AML-193 (cell line): ENCODE results near the gene TPPP2.

Experiments
- DNase-seq, 2 experiments: peaks; one replicate each; lab custom pipeline; 2025; lab: John Stamatoyannopoulos, UW

Gene TPPP2

DNA sequence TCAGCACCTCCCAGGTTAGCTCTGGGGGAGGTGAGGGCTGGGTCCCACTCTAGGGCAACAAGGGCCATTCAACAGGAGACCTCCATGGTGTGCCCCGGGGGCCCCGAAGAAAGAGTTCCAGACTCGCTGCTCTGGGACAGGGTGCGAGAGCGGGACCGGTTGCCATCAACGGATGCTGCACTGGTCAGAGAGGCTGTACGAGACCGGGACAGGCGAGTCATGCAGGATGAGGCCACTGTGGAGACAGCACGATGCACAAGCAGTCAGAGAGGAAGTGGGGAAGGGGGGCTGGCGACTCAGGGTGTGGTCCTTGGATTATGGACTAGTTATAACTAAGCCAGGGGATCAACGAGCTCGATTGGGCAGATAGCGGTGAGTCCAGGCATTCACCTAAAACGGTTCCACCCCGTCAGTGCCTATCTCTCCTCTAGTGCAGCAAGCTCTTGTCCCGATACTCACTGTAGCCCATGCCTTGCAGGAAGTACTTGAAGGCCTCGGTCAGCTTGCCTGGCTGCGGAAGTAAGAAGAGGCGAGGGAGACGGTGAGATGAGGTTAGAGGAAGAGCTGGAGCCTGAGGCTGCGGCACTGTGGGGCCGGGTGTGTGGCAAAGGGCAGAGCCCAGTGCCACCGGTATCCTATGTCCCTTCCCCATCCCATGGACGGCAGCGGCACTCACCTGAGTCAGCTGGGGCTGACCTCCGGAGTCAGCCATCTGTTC is 12.3 kb upstream of the TPPP2 start:
- DNase-seq: no peak

DNA sequence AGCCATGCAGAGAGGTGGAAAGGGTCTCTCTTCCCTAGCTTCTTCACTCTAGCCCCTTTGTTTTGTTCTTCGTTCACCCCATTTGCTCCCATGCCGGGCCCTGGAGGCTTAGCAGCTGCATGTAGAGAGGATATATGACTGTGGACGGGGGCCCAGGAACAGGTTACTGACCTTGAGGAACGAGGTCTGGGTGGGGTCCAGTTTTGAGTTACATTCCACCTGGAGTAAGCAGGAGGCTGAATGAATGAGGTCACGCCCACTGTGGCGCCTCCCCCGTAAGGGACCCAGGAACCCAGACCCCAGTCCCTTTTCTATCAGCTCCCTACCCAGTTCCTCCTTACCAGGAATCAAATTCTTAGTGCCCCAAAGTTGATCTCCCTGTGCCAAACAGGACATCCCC is 11.7 kb upstream of the TPPP2 start:
- no peak for DNase-seq

DNA sequence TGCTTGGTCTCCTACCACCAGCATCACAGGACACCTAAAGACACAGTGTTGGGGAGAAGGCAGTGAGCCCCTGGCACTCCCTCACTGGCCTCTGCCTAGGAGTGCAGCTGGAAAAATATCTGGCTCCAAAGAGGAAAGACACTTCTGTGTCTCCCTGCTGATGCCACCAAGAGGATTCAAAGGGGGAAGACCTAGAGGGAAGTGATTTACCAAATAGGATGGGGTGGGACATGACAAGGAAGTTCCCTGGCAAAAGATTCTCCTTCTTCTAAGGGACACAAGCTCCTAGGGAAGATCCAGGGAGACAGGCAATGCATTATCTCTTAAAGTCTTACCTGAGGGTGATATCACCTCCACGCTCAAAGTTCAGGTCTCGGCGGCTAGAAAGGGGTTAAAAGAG is 11.2 kb upstream of the TPPP2 start:
- DNase-seq: no peak

- no peak for DNase-seq
These were observed 10.7 kb upstream of the TPPP2 start for GRCh38 chr14:21019366-21019765.

DNA sequence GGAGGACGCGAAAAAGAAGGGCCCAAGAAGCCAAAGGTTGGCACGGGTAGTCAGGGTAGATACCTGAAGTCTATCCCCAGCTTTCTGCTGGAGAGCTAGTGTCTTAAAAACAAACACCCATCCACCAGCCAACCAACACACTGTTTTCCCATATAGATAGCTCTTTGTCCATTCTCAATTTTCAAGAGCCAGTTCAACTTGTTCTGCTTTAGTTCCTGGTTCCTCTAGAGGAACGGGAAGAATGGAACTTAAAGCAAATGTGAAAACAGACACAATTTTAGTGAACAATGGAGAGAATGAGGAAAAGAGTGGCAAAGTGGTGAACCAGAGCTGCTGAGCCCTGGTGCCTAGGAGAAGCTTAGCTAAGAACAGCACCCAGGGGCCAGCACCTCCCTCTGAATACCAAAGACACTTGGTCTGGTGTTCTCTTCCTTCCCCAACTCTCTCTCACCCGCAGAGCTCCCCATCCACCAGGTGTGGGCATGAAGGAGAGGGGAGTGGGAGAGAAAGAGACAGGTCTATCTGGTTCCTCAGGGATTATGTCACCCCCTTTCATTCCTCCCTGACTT is 9.0 kb upstream of the TPPP2 start:
- no peak for DNase-seq

- no peak for DNase-seq
These were observed 7.3 kb upstream of the TPPP2 start for GRCh38 chr14:21022686-21023085.

DNA sequence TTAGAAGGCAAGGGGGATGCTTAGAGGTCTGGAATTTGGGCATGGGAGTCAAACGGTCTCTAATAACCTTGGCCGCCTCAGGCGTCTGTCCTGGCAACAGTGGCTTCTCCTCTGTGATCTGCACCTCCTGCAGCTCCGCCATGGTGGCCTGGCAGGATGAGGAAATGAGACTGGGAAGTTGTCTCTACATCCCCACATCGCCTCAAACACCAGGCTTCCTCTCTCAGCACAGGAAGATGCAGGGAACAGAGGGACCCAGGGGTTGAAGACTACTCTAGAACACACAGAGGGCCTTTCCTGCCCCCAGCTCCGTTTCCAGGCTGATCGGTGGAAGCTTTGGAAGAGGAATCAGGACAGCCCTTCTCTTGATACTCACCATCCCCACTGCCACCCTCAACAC is 6.8 kb upstream of the TPPP2 start:
- no peak for DNase-seq

GRCh38 chr14:21023817-21024584 is 6.0 kb upstream of the TPPP2 start:
- no peak for DNase-seq

DNA sequence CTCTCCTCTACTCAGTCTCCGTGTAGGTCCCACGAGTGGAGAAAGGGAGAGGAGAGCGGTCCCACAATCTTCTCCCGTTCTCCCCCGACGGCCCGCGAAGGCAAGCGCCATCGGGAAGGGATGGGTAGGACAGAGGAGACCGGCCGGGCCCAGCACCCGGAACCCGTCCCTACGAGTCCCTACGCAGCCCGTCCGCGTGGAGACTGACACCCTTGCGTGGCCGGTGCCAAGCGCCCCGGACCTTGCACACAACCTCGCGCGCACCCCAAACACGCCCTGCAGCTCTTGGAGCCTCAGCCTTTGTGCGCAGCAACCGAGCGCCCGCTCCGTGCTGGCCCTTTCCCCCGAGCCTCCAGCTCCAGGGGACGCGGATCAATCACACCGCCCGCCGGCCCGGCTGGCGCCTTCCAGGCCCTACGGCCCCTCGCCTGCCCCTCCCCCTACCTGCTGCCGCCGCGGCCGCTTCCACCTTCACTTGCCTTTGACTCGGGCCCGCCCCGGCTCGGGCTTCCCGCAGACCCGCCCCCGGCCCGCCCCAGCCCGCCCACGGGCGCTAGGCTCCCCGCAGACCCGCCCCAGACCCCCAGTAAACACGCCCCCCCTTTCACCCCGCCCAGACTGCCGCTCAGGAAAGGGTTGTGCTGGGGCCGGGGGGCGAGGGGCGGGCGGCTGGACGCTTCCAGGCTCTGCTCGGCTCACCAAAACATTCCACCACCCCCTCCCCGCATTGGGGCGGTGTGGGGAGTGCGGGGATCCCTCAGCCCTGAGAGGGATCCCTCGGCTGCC is 5.2 kb upstream of the TPPP2 start, which contains the start of gene NDRG2:
Gene NDRG2 (minus strand): TSS at position 477 of the 786 bp plus-strand sequence. CDS start 1,746 bp downstream, outside the sequence.
- DNase-seq: no peak

DNA sequence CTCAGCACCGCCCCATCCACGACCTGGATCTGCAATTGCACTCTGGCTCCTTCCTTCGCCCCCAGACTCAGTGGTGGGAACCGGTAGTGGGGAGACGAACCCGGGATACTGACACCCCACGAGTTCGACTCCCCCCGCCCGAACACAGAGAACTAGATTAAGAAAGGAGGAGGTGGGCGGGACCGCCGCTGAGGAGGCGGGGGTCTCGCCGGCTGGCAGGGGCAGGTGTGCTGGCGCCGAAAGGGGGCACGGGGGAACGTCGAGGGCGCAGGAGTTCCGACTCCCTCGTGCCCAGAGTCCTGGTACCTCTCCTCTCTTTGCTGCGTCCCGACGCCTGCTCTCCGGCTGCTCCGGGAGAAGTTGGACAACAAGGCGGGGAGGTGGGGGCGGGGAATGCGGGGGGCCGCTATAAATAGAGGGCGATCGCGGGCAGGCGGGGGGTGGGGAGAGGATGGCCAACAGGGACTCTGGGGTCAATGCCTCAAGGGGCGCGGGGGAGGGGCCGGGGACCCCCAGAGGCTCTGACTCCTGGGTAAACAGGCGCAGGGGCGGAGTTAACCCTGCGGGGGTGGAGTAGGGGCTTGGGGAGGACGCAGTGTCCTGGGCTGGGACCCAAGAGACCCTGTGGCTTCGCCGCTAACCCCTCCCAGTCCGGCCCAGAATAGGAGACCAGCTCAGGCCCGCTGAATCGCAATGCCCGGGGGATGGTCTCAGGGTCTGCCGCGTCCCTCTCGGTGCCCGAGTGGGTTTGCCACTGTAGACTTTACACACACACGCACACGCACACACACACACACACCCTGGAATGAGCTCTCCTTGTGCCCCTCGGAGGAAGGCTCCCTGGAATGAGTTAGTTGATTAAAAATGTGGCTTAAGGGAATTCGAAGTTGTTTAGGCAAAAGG is 4.4 kb upstream of the TPPP2 start:
- no peak for DNase-seq

DNA sequence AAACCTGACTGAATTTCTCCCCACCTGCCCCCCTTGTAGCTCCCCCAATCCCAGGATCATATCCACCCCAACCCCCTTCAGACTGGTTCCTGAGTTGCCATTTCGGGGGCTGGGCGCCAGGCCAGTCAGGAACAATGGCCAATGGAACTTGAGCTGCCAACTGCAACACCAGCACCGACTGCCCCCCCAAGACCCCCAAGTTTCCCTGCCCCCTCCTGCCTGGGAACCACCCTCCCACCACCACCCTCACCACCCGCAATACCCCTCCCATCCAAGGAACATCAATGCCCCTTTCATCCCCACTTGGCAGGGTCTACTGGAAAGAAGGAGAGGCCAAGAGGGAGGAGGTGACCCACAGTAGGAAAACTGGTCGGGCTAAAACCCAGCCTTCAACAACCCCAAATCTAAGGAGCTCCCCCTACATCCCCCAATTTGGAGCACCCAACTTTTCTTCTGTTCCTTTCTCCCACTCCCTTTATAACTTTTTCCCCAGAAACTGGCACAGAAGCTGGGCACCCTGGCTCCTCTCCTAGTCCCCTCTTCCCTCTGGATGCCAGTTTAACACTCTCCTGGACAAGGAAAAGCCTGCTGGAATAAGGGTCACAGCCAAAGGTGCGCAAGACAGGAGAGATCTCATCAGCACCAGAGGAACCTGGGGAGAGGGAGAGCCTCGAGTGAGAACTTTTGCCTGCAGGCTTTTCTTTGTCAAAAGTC is 3.6 kb upstream of the TPPP2 start:
- no peak for DNase-seq

DNA sequence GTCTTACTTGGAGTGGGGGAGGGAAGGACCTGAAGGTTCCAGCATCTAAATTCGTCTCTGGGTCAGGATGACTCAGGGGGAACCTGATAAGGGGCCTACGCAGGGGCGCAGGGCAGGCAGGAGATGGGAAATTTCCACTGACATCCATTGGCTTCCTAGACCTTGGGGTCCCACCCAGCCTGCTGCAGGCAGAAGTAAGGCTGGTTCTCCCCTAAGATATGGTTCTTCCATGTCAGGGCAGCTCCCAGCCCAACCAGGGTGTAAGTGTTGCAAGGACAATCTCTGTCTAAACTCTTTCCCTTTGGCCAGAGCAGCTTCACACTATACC is 3.1 kb upstream of the TPPP2 start:
- no peak for DNase-seq

- DNase-seq: no peak
These were observed 514 bp downstream of the TPPP2 start for GRCh38 chr14:21030531-21030930.

DNA sequence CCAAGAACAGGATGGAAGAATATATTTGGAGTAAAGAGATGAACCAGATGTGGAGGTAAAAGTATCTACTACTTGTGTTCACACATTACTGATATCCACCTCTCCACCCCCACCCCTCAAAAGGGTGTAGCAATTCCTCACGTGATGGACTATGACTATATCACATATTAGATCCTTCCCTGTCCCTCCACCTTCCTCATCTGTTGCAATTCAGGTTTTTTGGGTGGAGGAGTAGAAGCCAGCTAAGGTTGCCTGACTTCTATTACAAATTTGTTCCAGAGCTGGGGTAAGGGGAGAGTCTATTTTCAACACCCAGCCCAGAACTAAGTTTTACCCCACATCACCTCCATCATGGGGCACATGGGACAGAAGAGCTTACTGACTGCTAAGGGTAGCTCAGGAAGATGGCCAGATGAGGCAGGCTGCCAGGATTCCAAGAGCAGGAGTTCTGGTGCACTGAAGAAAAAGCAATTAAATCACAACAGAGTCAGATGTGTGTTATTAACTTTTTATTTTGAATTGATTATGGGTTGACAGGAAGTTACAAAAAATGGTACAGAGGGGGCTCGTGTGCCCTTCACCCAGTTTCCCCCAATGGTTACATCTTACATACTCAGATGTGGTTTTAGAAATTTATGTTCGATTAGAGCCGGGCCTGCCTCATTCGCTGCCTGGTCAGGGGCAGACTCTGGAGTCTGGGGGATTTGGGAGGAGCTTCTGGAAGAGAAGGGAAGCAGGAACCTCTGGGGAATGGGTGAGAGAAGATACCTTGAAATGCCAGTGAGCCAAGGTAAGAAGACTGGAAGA is 2.5 kb downstream of the TPPP2 start:
- DNase-seq: no peak

- no peak for DNase-seq
These were observed 3.2 kb downstream of the TPPP2 start for GRCh38 chr14:21033133-21033698.

DNA sequence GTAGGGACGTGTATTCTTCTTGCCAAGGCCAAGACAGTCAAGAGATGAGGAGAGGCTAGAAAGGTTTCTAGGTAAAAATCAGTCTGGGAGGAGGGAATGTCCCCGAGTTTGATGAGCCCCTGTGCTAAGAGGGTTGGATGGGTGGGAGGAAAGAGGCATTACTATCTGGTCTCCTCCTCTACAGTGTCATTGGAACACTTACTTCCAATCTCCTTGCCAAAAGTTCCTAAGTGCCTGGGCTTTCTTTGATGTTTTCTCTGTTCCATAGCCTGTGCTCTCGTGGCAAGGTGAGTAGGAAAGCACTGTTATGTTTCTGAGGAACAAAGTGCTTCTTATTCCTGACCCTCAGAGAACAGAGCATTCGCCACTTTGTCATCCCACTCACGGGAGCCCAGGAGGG is 4.7 kb downstream of the TPPP2 start, which contains the start of gene RNASE13:
Gene RNASE13 (minus strand): TSS at position 101 of the 400 bp plus-strand sequence. CDS start 519 bp downstream, outside the sequence.
- DNase-seq: no peak

DNA sequence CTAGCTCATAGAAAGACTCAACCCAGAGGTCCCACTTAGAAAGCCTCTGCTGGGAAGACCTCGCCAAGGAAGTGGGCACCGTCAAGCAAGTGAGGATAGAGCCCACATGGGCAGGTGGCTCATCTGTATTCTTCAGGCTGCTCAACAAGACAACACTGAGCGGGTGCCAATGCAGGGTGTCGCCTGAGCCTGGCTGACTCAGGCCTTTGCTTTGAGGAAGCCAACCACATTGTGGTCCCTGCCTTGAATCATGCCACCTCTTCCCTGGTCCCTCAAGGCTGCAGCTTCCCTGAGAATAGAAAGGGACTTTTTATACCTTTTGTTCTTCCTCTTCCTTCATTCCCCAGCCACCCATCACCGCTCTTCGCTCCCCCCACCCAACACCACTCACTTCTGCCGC is 6.7 kb downstream of the TPPP2 start:
- DNase-seq: no peak

GRCh38 chr14:21037156-21037555 is 7.1 kb downstream of the TPPP2 start:
- no peak for DNase-seq
